ENCODE data around the gene STK38.

The STK38 gene

GRCh38 chr6:36563928-36564284 lies 16.6 kb upstream of the STK38 start:
- DNase-seq (ENCODE audit: low read depth) = no peak

DNA sequence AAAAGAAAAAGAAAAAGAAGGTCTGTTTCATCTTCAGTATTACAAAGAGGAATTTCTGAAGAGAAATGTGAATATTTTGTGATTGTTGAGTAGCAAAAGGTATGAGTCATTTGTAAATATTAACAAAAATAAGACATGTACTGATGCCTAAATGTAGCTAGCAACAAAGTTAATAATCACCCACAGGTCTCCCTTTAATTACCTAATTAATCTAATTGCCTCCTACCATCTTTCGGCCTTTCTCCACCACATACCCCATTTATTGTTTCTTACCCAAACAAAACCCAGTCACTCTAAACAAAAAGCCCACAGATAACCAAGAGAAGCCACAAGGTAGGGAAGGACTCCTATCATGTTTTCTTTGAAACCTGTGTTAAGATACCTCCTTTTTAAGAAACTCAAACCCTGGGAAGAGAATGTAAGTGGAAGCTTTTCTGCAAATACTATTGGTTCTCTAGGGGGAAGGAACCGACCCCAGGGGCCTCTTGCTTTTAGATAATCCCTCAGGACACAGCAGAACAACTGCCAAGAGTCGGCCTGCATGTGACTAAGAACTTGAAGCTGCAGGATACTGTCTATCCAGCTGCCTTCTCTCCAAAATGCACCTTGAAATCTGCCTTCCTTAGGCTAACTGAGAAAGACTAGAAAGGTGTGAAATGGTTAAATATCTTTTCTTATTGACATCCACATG lies 16.1 kb upstream of the STK38 start:
- DNase-seq (ENCODE audit: low read depth) = no peak

GRCh38 chr6:36560822-36561221 lies 13.5 kb upstream of the STK38 start:
- DNase-seq (ENCODE audit: low read depth) = no peak

DNA sequence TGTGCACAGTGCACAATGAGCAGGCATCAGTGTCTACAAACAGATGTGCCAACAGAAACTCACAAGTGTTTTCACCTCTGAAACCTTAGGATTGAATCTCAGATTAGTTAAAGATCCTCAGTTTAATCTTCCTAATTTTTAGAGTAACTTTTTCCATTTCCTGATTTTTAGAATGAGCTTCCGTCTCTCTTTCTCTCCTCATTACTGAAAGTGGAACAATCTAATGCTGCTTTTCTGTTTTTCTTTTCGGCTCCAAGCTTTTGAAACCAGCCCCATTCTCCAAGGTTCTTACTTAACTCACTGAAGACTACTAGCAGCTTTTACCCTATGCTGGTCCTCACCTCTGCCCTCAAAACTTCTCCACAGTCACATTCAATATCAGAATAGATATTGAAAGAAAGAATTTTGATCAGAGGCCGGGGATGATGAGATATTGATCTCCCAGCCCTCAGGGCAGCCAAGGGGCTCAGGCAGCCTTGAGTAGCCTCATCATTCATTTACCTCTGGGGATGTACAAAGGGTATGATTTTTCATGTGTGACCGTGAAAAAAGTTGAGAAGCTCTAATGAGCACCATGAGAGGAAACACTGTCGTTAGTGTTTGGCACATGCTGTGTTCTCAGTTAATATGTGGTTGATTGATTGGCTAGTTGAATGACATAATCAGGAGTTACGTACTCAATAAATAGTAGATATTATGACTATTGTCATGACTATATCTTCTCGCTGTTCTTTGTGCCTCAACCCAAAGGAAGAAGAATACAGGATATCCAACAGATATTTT lies 11.9 kb upstream of the STK38 start:
- DNase-seq (ENCODE audit: low read depth) = no peak

DNA sequence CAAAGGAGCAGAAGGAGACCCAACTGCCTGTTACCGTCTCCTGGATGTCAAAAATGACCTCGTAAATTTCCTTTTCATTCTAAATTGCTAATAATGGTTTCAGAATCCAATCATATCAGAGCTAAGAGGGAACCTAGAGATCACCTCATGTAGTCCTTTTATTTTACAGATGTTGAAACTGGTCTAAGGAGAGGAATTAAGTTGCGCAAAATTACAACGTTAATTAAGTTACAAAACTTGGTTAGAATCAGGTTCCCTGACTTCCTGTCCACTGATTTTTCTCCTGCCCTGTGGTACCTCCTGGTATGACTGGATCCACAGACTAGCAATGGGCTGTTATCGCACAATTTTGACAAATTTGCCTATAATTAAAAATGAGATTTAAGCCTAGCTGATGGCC lies 9.0 kb upstream of the STK38 start:
- no peak for DNase-seq (ENCODE audit: low read depth)

- no peak for DNase-seq (ENCODE audit: low read depth)
Measured at GRCh38 chr6:36555750-36556252, 8.5 kb upstream of the STK38 start.

- DNase-seq (ENCODE audit: low read depth) = no peak
Measured at GRCh38 chr6:36550473-36551000, 3.3 kb upstream of the STK38 start.

DNA sequence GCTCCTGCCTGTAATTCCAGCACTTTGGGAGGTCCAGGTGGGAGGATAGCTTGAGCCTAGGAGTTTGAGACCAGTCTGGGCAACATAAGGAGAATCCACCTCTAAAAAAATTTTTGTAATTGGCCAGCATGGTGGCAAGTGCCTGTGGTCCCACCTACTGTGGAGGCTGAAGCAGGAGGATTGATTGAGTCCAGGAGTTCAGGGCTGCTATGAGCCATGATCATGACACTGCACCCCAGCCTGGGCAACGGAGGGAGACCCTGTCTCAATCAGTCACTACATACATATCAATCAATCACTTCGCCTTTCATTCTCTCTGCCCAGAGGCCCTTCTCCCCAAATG lies 1.1 kb upstream of the STK38 start:
- DNase-seq (ENCODE audit: low read depth) = no peak

- no peak for DNase-seq (ENCODE audit: low read depth)
Measured at GRCh38 chr6:36547646-36548400, 544 bp upstream of the STK38 start.

DNA sequence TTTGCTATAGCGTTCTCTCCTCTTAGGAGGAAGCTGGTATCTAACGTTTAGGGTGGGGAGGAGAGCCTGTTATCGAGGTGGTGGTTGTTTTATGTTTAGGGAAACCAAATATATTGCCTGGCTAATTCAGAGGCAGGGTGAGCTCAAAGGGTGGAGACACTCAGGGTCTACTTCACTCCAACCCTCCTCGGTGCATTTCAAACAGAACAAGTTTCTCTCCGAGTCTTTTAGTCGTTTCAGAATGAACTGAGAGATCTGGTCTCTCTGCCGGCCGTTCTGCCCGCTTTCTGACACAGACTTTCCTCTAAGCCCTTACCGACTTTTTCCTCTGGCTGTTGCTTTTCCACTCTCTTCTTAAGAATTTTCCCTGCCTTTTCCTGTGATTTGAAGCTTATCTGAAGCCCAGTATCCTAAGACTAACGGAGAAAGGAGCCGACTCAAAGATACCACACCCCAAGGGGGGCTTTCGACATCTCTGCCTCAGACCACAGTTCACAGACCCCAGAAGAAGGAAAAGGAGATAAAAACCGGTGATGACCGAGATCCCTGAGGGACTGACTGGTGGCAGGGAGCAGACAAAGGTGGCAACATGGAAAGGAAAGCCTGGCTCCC lies 865 bp downstream of the STK38 start:
- DNase-seq (ENCODE audit: low read depth) = no peak

DNA sequence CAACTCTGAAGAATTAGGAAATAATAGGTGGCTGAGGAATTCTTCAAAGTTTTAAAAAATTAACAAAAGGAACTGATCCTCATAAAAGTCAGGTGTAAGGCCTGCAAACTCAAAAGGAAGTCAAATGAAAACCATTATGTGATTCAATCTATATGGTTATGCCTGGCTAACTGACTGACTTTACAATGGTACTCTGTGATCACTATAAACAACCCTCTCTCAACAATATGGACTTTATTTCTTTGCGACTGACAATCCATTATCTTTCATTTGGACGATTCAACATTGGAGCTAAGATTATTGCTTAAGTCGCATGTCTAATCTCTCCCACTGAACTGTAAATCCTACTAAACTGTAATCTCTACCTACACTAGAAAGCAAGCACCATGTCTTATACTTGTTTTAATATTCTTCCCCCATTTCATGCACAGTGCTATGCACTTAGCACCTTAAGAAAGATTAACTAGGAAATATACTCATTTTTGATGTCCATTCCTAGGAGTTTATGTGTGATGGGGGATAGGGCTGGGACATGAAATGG lies 1.4 kb downstream of the STK38 start:
- DNase-seq (ENCODE audit: low read depth) = no peak

DNA sequence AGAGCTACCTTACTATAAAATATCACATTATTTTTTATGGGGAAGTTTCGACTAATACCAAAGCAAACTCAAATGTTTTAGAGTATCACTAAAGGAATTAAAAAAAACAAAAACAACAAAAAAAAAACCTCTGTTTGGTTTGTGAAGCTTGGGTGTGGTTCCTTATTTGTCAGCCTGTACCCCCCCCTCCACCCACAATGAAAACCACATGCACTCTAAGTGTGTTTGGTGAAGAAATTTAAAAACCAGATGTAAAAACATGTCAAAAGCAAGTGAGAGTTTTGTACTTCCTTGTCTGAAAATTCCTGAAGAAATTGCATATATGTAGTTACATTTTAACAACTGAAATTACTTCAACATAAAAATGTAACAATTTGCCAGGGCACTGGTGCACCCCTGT lies 3.1 kb downstream of the STK38 start:
- DNase-seq (ENCODE audit: low read depth) = no peak

DNA sequence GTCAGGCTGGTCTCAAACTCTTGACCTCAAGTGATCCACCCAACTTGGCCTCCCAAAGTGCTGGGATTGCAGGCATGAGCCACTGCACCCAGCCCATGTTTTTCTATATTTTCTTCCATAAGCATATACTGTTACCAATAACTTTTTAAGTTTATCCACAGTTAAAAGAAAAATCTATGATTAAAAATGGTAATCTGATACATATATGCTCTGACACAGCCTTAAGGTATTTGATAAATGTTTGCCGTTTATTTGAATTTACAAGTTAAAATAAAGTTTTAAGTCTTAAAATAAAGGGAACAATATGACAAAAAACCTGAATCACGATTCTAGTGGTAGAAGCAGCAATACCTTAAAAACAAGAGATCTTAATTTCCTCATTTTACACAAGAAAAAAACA lies 5.2 kb downstream of the STK38 start:
- DNase-seq (ENCODE audit: low read depth) = no peak

DNA sequence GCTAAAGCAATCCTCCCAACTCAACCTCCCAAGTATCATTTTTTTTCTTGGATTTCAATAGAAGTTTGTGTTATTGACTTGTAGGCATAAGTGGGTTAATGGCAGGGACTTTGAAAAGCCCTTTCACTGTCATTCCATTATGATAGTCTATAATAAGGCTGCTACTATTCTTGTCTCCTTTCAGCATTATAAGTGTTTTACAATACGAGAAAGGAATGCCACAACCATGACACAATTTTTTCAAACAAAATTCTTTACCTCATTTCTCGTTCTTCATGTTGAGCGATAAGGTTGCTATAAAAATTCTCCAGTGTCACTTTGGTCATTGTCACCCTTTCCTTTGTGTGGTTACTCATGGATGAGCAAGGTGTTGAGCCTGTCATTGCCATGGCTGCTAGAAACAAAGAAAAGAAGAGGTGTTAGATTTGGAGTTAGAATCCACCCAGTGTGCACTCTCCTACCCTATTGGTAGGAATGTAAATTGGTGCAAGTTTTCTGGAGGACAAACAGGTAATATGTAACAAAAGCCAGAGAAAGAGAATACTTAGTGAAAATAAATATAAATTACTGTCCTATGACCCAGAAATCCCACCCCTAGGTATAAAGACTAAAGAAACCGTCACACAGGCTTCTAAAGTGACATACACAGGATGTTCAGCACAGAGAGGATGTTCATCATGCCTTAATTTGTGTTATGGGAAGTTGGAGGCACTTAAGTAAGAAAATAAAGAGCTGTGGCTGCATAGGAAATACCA lies 7.3 kb downstream of the STK38 start:
- DNase-seq (ENCODE audit: low read depth) = no peak

- no peak for DNase-seq (ENCODE audit: low read depth)
Measured at GRCh38 chr6:36536873-36537547, 10.3 kb downstream of the STK38 start.

DNA sequence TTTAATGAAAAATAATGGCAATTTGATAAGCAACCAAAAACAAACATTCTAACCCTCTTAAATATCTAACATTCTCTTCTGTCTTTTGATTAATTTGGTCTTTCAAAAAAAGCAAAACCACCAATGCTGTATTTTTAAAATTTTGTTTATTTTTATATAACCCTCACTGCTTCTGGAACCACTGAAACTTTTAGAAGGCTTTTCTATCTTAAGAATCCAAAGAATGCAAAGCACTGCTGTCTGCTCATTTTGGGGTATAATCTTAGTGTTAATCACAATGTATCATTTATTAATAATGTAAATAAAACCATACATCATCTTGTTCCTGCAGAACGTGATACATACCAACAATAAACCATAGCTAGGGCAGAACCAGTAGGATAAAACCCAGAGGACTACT lies 14.0 kb downstream of the STK38 start:
- no peak for DNase-seq (ENCODE audit: low read depth)

DNA sequence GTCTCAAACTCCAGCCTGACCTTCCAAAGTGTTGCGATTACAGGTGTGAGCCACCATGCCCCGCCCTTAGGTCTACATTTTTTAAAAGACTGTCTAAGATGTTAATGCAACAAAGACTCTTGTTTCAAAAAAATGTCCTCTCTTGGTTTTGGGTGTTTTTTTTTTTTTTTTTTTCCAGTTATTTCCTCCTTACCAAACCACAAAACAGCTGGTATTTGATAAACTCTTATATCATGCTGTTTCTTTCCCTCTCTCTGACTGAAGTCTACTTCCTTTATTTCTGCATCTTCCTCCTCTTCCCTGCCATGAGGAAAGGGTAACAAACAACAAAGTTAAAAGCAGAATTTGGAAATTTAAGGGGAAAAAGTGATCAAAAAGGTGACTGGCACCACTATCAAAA lies 21.2 kb downstream of the STK38 start:
- DNase-seq (ENCODE audit: low read depth) = no peak

GRCh38 chr6:36525346-36525745 lies 21.9 kb downstream of the STK38 start:
- DNase-seq (ENCODE audit: low read depth) = no peak

GRCh38 chr6:36524871-36525270 lies 22.4 kb downstream of the STK38 start:
- no peak for DNase-seq (ENCODE audit: low read depth)

- DNase-seq (ENCODE audit: low read depth) = no peak
Measured at GRCh38 chr6:36523936-36524499, 23.3 kb downstream of the STK38 start.

All from GM04503 (cell line).